BLaER1 treated with 17β-estradiol and CSF1 and Interleukin-3, amounts not matched to agents 10 nM and 100 nM (cell line): Measurements from ENCODE around the gene ANGPTL8.

ENCODE experiments used
- H3K27ac ChIP-seq, 11 experiments: shearing (Covaris generic); formaldehyde crosslinking; 2 replicates each; pipeline ENCODE4 v1.8.1; 2022
- H3K27me3 ChIP-seq, 11 experiments: shearing (Covaris generic); formaldehyde crosslinking; 2 replicates each; pipeline ENCODE4 v1.8.1; 2022
- H3K36me3 ChIP-seq, 11 experiments: shearing (Covaris generic); formaldehyde crosslinking; 2 replicates each; pipeline ENCODE4 v1.8.1; 2022
- H3K4me1 ChIP-seq, 10 experiments: shearing (Covaris generic); formaldehyde crosslinking; 2 replicates each; pipeline ENCODE4 v1.8.1; 2022
- H3K4me2 ChIP-seq, 11 experiments: shearing (Covaris generic); formaldehyde crosslinking; 2 replicates each; pipeline ENCODE4 v1.8.1; 2022
- H3K4me3 ChIP-seq, 10 experiments: shearing (Covaris generic); formaldehyde crosslinking; 2 replicates each; pipeline ENCODE4 v1.8.1; 2022
- H3K9ac ChIP-seq, 11 experiments: shearing (Covaris generic); formaldehyde crosslinking; 2 replicates each; pipeline ENCODE4 v1.8.1; 2022
- H3K9me3 ChIP-seq, 11 experiments: shearing (Covaris generic); formaldehyde crosslinking; replicated peaks in 1 of 11; 2 replicates each; pipeline ENCODE4 v1.8.1; 2022
- H4K20me1 ChIP-seq, 11 experiments: shearing (Covaris generic); formaldehyde crosslinking; 2 replicates each; pipeline ENCODE4 v1.8.1; 2022
- Cebpa-rat ChIP-seq, 11 experiments: shearing (Covaris generic); IDR thresholded peaks; 2 replicates each; pipeline ENCODE4 v1.8.1; 2022

ANGPTL8 gene

GRCh38 chr19:11236324-11237301 lies 2.8 kb upstream of the ANGPTL8 start:
- Histone ChIP-seq H3K36me3 (no peaks in the 10 kb centered on the region; a peak in 1 of 22 replicates), H4K20me1 (peaks cover 0 to 8% (median 0%) of the 10 kb centered on the region in 11 experiments; a peak in 2 of 22 replicates), H3K4me1 (no peaks in the 10 kb centered on the region), H3K9ac (no peak overlapping the region), H3K27ac (no peak overlapping the region), H3K9me3 (peaks cover 8 to 20% (median 17%) of the 10 kb centered on the region in 11 experiments; a peak in 21 of 22 replicates), H3K4me3 (no peak overlapping the region), H3K4me2 (no peak overlapping the region), H3K27me3 (peaks cover 0 to 5% (median 0%) of the 10 kb centered on the region in 11 experiments; a peak in 3 of 22 replicates)
- TF ChIP-seq Cebpa-rat (IDR thresholded peaks at IDR 0.05), result no peak

- no peak overlapping the region for H3K4me3 ChIP-seq
- H3K27ac ChIP-seq, result no peak overlapping the region
- H3K9ac ChIP-seq, result no peak overlapping the region
- H3K27me3 ChIP-seq, result peaks cover 0 to 11% (median 0%) of the 10 kb centered on the region in 11 experiments; a peak in 5 of 22 replicates
- peaks cover 0 to 11% (median 0%) of the 10 kb centered on the region in 11 experiments; a peak in 3 of 22 replicates for H4K20me1 ChIP-seq
- peaks cover 8 to 20% (median 17%) of the 10 kb centered on the region in 11 experiments; a peak in 21 of 22 replicates for H3K9me3 ChIP-seq
- H3K4me1 ChIP-seq, result no peaks in the 10 kb centered on the region
- H3K36me3 ChIP-seq, result no peaks in the 10 kb centered on the region; a peak in 1 of 22 replicates
- TF ChIP-seq Cebpa-rat (IDR thresholded peaks at IDR 0.05), result no peak
- H3K4me2 ChIP-seq, result no peak overlapping the region
Measured at GRCh38 chr19:11237321-11237720, 2.1 kb upstream of the ANGPTL8 start.

GRCh38 chr19:11238041-11238440 lies 1.4 kb upstream of the ANGPTL8 start:
- TF ChIP-seq Cebpa-rat (IDR thresholded peaks at IDR 0.05), result no peak
- H4K20me1 ChIP-seq, result peaks cover 0 to 11% (median 0%) of the 10 kb centered on the region in 11 experiments; a peak in 3 of 22 replicates
- no peaks in the 10 kb centered on the region; a peak in 1 of 22 replicates for H3K36me3 ChIP-seq

GRCh38 chr19:11238781-11239376 lies 540 bp upstream of the ANGPTL8 start:
- H3K4me2 ChIP-seq, result no peak overlapping the region
- H3K36me3 ChIP-seq, result no peaks in the 10 kb centered on the region; a peak in 1 of 22 replicates
- peaks cover 0 to 11% (median 0%) of the 10 kb centered on the region in 11 experiments; a peak in 4 of 22 replicates for H4K20me1 ChIP-seq
- H3K27me3 ChIP-seq, result peaks cover 0 to 18% (median 0%) of the 10 kb centered on the region in 11 experiments; a peak in 7 of 22 replicates
- no peak for TF ChIP-seq Cebpa-rat (IDR thresholded peaks at IDR 0.05)
- no peak overlapping the region for H3K4me3 ChIP-seq
- H3K27ac ChIP-seq, result no peak overlapping the region
- peaks cover 0 to 8% (median 0%) of the 10 kb centered on the region in 10 experiments; a peak in 2 of 20 replicates for H3K4me1 ChIP-seq
- H3K9ac ChIP-seq, result no peak overlapping the region
- peaks cover 8 to 20% (median 17%) of the 10 kb centered on the region in 11 experiments; a peak in 21 of 22 replicates for H3K9me3 ChIP-seq

More at GRCh38 chr19:11238041-11238440, 1.4 kb upstream of the ANGPTL8 start:
- no peak overlapping the region for H3K4me2 ChIP-seq
- peaks cover 0 to 2% (median 0%) of the 10 kb centered on the region in 10 experiments; a peak in 1 of 20 replicates for H3K4me1 ChIP-seq
- H3K4me3 ChIP-seq, result no peak overlapping the region
- peaks cover 0 to 13% (median 0%) of the 10 kb centered on the region in 11 experiments; a peak in 7 of 22 replicates for H3K27me3 ChIP-seq
- H3K27ac ChIP-seq, result no peak overlapping the region
- H3K9me3 ChIP-seq, result peaks cover 8 to 20% (median 17%) of the 10 kb centered on the region in 11 experiments; a peak in 21 of 22 replicates
- no peak overlapping the region for H3K9ac ChIP-seq

GRCh38 chr19:11240008-11240444 lies 607 bp downstream of the ANGPTL8 start:
- Histone ChIP-seq H3K9me3 (peaks cover 8 to 20% (median 17%) of the 10 kb centered on the region in 11 experiments; a peak in 21 of 22 replicates), H3K9ac (no peak overlapping the region), H3K27ac (no peak overlapping the region), H3K4me2 (no peak overlapping the region), H3K4me1 (peaks cover 0 to 8% (median 0%) of the 10 kb centered on the region in 10 experiments; a peak in 2 of 20 replicates), H3K36me3 (no peaks in the 10 kb centered on the region; a peak in 1 of 22 replicates), H4K20me1 (peaks cover 0 to 11% (median 0%) of the 10 kb centered on the region in 11 experiments; a peak in 4 of 22 replicates), H3K27me3 (peaks cover 0 to 19% (median 0%) of the 10 kb centered on the region in 11 experiments; a peak in 7 of 22 replicates), H3K4me3 (no peak overlapping the region)
- TF ChIP-seq Cebpa-rat (IDR thresholded peaks at IDR 0.05), result no peak

- no peaks in the 10 kb centered on the region; a peak in 1 of 22 replicates for H3K36me3 ChIP-seq
- no peak for TF ChIP-seq Cebpa-rat (IDR thresholded peaks at IDR 0.05)
- H3K27ac ChIP-seq, result no peak overlapping the region
- H3K4me1 ChIP-seq, result peaks cover 0 to 8% (median 0%) of the 10 kb centered on the region in 10 experiments; a peak in 2 of 20 replicates
- peaks cover 0 to 13% (median 0%) of the 10 kb centered on the region in 11 experiments; a peak in 3 of 22 replicates for H4K20me1 ChIP-seq
- H3K9me3 ChIP-seq, result peaks cover 8 to 20% (median 17%) of the 10 kb centered on the region in 11 experiments; a peak in 21 of 22 replicates
- H3K27me3 ChIP-seq, result peaks cover 0 to 28% (median 0%) of the 10 kb centered on the region in 11 experiments; a peak in 7 of 22 replicates
- H3K4me2 ChIP-seq, result no peak overlapping the region
- H3K4me3 ChIP-seq, result no peak overlapping the region
- no peak overlapping the region for H3K9ac ChIP-seq
Measured at GRCh38 chr19:11242025-11242424, 2.6 kb downstream of the ANGPTL8 start.

- H3K36me3 ChIP-seq, result no peaks in the 10 kb centered on the region; a peak in 1 of 22 replicates
- no peak for TF ChIP-seq Cebpa-rat (IDR thresholded peaks at IDR 0.05)
- peak overlapping the region in 7 of 11 experiments; percentile 5 to 48 (median 29); a peak in 7 of 22 replicates for H3K4me2 ChIP-seq
- H3K27ac ChIP-seq, result no peak overlapping the region
- H3K4me3 ChIP-seq, result no peak overlapping the region
- peaks cover 8 to 20% (median 17%) of the 10 kb centered on the region in 11 experiments; a peak in 21 of 22 replicates for H3K9me3 ChIP-seq
- no peak overlapping the region for H3K9ac ChIP-seq
- peaks cover 0 to 13% (median 0%) of the 10 kb centered on the region in 11 experiments; a peak in 3 of 22 replicates for H4K20me1 ChIP-seq
- H3K4me1 ChIP-seq, result peaks cover 0 to 8% (median 0%) of the 10 kb centered on the region in 10 experiments; a peak in 2 of 20 replicates
- peaks cover 0 to 28% (median 0%) of the 10 kb centered on the region in 11 experiments; a peak in 7 of 22 replicates for H3K27me3 ChIP-seq
Measured at GRCh38 chr19:11242864-11243797, 3.7 kb downstream of the ANGPTL8 start.
